Measurements from ENCODE around the gene TMEM109. TPM values are rescaled to one million over a fixed set of nuclear protein-coding genes. Genes with fewer than 3 reads are reported as not detected.

The TMEM109 gene
- total RNA-seq, 1 donor from 2014 or later = 72.8 TPM

DNA sequence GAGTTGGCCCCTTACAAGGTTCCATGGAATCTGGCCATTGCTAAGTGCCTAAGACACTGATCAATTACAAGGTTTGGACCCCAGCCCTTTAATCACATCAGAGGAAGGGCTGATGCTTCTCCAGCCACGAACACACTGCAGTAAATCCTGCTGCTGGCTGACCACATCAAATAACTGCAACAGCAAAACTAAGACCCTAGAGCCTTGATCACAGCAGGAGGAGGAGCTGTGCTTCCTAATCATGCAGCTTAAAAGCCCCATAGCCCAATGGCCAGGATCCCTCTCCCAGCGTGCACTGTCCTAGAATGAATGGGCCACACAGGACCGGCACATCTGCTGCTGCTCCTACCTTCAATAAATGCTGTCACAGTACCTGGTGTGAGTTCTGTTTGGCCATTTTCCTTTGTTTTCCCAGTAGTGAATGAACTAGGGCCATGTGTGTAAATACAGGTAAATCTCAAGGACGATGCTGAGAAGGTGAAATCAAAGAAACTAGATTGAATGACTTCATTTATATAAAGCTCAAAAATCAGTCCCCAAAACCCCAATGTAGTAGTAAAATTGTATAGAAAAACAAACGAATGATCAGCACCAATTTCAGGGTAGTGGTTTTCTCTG, 33.9 kb upstream of the TMEM109 start:
- Histone ChIP-seq H2AFZ (ENCODE audit: low read depth, low read length) (no peak overlapping the region), H3K27ac (ENCODE audit: low read depth, low read length) (no peak overlapping the region), H3K4me2 (ENCODE audit: low read length) (no peak overlapping the region), H3K9me3 (ENCODE audit: insufficient read depth, low read depth, low read length) (no peaks in the 10 kb centered on the region), H3K4me1 (ENCODE audit: insufficient read depth, low read length) (no peaks in the 10 kb centered on the region), H3K4me3 (ENCODE audit: insufficient read depth, low read depth, low read length) (no peak overlapping the region), H4K20me1 (ENCODE audit: insufficient read depth, low read length) (no peaks in the 10 kb centered on the region), H3K27me3 (ENCODE audit: insufficient read depth, low read length) (no peaks in the 10 kb centered on the region), H3K79me2 (ENCODE audit: insufficient read depth, low read length) (no peaks in the 10 kb centered on the region), H3K36me3 (ENCODE audit: insufficient read depth, low read length) (no peaks in the 10 kb centered on the region), H3K9ac (ENCODE audit: low read length) (no peak overlapping the region)
- no peak overlapping the region for H3K27ac Mint-ChIP-seq (ENCODE audit: unreplicated experiment)
- H3K4me3 Mint-ChIP-seq (ENCODE audit: unreplicated experiment) = no peak overlapping the region
- no peaks in the 10 kb centered on the region for H3K36me3 Mint-ChIP-seq (ENCODE audit: low read depth, unreplicated experiment)
- TF ChIP-seq, protein P1, sequence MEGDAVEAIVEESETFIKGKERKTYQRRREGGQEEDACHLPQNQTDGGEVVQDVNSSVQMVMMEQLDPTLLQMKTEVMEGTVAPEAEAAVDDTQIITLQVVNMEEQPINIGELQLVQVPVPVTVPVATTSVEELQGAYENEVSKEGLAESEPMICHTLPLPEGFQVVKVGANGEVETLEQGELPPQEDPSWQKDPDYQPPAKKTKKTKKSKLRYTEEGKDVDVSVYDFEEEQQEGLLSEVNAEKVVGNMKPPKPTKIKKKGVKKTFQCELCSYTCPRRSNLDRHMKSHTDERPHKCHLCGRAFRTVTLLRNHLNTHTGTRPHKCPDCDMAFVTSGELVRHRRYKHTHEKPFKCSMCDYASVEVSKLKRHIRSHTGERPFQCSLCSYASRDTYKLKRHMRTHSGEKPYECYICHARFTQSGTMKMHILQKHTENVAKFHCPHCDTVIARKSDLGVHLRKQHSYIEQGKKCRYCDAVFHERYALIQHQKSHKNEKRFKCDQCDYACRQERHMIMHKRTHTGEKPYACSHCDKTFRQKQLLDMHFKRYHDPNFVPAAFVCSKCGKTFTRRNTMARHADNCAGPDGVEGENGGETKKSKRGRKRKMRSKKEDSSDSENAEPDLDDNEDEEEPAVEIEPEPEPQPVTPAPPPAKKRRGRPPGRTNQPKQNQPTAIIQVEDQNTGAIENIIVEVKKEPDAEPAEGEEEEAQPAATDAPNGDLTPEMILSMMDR (IDR thresholded peaks at IDR 0.05; ENCODE audit: insufficient read depth, low read depth, low read length) = no peak
- TF ChIP-seq EZH2 (IDR thresholded peaks at IDR 0.05; ENCODE audit: insufficient read depth, low read length) = no peak
- no peak for DNase-seq (ENCODE audit: low read depth)
- no peaks in the 10 kb centered on the region for H3K4me1 Mint-ChIP-seq (ENCODE audit: low read depth, unreplicated experiment)
- no peak for FAIRE-seq
- H3K9me3 Mint-ChIP-seq (ENCODE audit: unreplicated experiment) = no peaks in the 10 kb centered on the region
- H3K27me3 Mint-ChIP-seq (ENCODE audit: low read depth, unreplicated experiment) = no peaks in the 10 kb centered on the region

DNA sequence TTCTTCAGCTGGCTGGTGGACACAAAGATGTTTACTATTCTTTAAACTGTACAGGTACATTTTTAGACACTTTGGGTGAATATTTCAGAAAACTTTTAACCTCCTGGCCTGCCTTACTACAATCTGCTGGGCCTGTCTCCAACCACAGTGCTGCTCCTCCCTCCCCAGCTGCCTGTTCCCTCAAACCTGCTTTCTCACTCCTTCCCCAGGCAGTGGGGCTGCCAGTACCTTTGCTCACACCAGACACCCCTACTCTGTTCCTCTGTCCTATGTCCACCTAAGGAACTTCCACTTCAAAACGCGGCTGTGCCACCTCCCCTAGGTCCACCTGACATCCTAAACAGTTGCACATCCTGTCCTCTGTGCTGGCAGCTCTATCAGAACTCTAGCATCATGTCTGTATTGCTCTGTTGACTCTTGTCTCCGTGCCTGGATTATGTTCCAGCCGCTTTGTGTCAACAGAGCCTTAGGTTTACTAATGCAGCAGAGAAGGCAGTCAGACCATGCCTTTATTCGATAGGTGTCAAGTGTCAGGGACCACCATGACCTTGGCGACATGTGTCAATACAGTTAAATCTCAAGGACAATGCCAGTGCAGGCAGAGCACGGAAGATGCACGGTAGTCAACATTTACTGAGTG, 33.2 kb upstream of the TMEM109 start:
- H3K9ac ChIP-seq (ENCODE audit: low read length) = no peak overlapping the region
- Mint-ChIP-seq H3K4me1 (ENCODE audit: low read depth, unreplicated experiment) (no peaks in the 10 kb centered on the region), H3K36me3 (ENCODE audit: low read depth, unreplicated experiment) (no peaks in the 10 kb centered on the region), H3K4me3 (ENCODE audit: unreplicated experiment) (no peak overlapping the region), H3K9me3 (ENCODE audit: unreplicated experiment) (no peaks in the 10 kb centered on the region), H3K27me3 (ENCODE audit: low read depth, unreplicated experiment) (no peaks in the 10 kb centered on the region), H3K27ac (ENCODE audit: unreplicated experiment) (no peak overlapping the region)
- H3K27ac ChIP-seq (ENCODE audit: low read depth, low read length) = no peak overlapping the region
- H2AFZ ChIP-seq (ENCODE audit: low read depth, low read length) = no peak overlapping the region
- no peaks in the 10 kb centered on the region for H3K9me3 ChIP-seq (ENCODE audit: insufficient read depth, low read depth, low read length)
- H3K4me1 ChIP-seq (ENCODE audit: insufficient read depth, low read length) = no peaks in the 10 kb centered on the region
- H3K4me3 ChIP-seq (ENCODE audit: insufficient read depth, low read depth, low read length) = no peak overlapping the region
- H3K79me2 ChIP-seq (ENCODE audit: insufficient read depth, low read length) = no peaks in the 10 kb centered on the region
- no peak overlapping the region for H3K4me2 ChIP-seq (ENCODE audit: low read length)
- TF ChIP-seq EZH2 (IDR thresholded peaks at IDR 0.05; ENCODE audit: insufficient read depth, low read length) = no peak
- TF ChIP-seq, protein P1 (IDR thresholded peaks at IDR 0.05; ENCODE audit: insufficient read depth, low read depth, low read length) = no peak
- H3K36me3 ChIP-seq (ENCODE audit: insufficient read depth, low read length) = no peaks in the 10 kb centered on the region
- DNase-seq (ENCODE audit: low read depth) = no peak
- no peaks in the 10 kb centered on the region for H3K27me3 ChIP-seq (ENCODE audit: insufficient read depth, low read length)
- no peaks in the 10 kb centered on the region for H4K20me1 ChIP-seq (ENCODE audit: insufficient read depth, low read length)
- FAIRE-seq = no peak

DNA sequence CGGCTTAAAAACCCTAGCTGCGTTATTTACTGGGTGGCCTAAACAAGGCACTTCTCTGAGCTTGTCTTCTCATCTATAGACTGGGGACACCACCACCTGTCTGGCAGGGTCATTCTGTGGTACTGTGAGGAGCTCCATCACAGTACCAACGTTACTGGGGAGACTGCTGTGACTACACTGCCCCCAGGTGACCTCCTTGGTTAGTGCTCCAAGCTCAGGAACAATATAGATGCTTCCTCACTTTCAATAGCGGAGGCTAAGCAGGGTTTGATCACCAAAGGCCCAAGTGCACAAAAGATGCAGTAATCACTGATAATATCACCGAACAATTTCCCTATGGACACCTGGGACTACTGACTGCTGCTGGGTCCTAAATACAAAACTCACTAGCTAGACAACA, 26.4 kb upstream of the TMEM109 start:
- peak; percentile 10 for DNase-seq (ENCODE audit: low read depth)

More for the DNA sequence above, 26.4 kb upstream of the TMEM109 start:
- Mint-ChIP-seq H3K4me1 (ENCODE audit: low read depth, unreplicated experiment) (no peaks in the 10 kb centered on the region), H3K36me3 (ENCODE audit: low read depth, unreplicated experiment) (no peaks in the 10 kb centered on the region), H3K4me3 (ENCODE audit: unreplicated experiment) (no peak overlapping the region), H3K9me3 (ENCODE audit: unreplicated experiment) (no peaks in the 10 kb centered on the region), H3K27me3 (ENCODE audit: low read depth, unreplicated experiment) (no peaks in the 10 kb centered on the region), H3K27ac (ENCODE audit: unreplicated experiment) (no peak overlapping the region)
- no peak overlapping the region for H3K9ac ChIP-seq (ENCODE audit: low read length)
- no peaks in the 10 kb centered on the region for H3K4me1 ChIP-seq (ENCODE audit: insufficient read depth, low read length)
- H3K4me2 ChIP-seq (ENCODE audit: low read length) = no peak overlapping the region
- H4K20me1 ChIP-seq (ENCODE audit: insufficient read depth, low read length) = peaks cover 20% of the 10 kb centered on the region
- FAIRE-seq = no peak
- no peak overlapping the region for H2AFZ ChIP-seq (ENCODE audit: low read depth, low read length)
- H3K27ac ChIP-seq (ENCODE audit: low read depth, low read length) = no peak overlapping the region
- TF ChIP-seq, protein P1 (IDR thresholded peaks at IDR 0.05; ENCODE audit: insufficient read depth, low read depth, low read length) = peak; percentile 59
- TF ChIP-seq EZH2 (IDR thresholded peaks at IDR 0.05; ENCODE audit: insufficient read depth, low read length) = no peak
- H3K4me3 ChIP-seq (ENCODE audit: insufficient read depth, low read depth, low read length) = no peak overlapping the region
- no peaks in the 10 kb centered on the region for H3K27me3 ChIP-seq (ENCODE audit: insufficient read depth, low read length)
- peaks cover 3% of the 10 kb centered on the region for H3K36me3 ChIP-seq (ENCODE audit: insufficient read depth, low read length)
- H3K79me2 ChIP-seq (ENCODE audit: insufficient read depth, low read length) = no peaks in the 10 kb centered on the region
- H3K9me3 ChIP-seq (ENCODE audit: insufficient read depth, low read depth, low read length) = no peaks in the 10 kb centered on the region

Measured in astrocyte (in vitro differentiated cells and primary cell).